Activated CD8-positive, alpha-beta memory T cell treated with anti-CD3 and anti-CD28 coated beads, Interleukin-2, amount 50 U/mL, for 1 hour (primary cell): Measurements from ENCODE around the gene HOMER1.

Experiments
- DNase-seq: peaks from one replicate; pipeline ENCODE4 v3.0.0-alpha.2; 2020; ENCODE audit errors: extremely low read depth

Gene HOMER1

DNA sequence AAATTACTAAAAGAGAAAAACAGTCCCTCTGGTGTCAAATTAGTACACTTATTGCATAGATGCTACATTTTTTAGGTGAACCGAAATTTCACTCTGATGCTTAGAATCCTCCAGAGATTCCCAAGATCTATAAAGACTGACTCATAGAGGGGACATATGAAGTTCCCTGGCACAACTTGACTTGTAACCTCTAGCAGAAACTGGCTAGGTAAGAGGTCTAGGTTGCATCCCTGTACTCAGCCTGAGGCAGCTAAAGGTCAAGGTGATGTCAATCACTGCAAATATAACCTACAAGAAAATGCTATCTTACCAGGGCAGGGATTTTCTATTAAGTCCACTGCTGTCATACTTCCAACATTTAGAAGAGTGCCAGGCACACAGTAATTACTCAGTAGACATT lies 24.2 kb downstream of the HOMER1 start:
- DNase-seq: no peak

DNA sequence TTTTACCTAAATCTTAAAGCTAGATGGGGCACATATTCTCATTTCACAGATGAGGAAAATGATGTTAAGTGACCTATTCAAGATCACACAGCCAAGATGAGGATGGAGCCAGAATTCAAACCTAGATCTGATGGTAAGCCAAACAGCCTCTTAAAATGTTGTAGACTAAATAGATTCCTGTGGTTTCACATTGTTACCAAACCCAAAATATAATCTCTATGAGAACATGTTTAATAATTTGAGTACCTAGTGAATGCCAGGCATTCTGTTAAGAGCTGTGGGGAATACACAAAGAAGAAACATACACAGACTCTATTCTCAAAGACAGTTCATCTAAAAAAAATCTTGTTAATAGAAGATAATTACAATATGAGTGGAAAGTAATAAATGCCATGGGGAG lies 25.2 kb downstream of the HOMER1 start:
- DNase-seq: no peak

- no peak for DNase-seq
Measured at GRCh38 chr5:79488058-79488457, 25.9 kb downstream of the HOMER1 start.

- no peak for DNase-seq
Measured at GRCh38 chr5:79487251-79487650, 26.7 kb downstream of the HOMER1 start.

- DNase-seq: no peak
Measured at GRCh38 chr5:79486116-79486515, 27.8 kb downstream of the HOMER1 start.

DNA sequence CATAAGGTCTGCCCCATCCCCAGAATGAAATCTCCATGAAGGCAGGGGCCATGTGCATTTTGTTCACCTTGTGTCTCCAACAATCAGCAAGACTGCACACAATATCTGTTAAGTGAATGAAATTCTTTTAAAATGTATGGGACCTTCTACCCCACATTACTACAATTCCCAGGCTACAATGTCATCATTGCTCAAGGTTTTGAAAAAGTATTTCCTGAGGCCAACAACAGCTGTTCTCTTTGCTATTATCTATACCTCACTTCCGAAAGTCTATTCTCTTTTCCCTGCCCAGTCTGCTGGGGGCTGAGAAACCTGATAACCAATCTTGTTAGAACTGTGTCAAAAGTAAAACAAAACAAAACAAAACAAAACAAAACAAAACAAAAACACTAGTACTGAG lies 29.2 kb downstream of the HOMER1 start:
- DNase-seq: no peak

DNA sequence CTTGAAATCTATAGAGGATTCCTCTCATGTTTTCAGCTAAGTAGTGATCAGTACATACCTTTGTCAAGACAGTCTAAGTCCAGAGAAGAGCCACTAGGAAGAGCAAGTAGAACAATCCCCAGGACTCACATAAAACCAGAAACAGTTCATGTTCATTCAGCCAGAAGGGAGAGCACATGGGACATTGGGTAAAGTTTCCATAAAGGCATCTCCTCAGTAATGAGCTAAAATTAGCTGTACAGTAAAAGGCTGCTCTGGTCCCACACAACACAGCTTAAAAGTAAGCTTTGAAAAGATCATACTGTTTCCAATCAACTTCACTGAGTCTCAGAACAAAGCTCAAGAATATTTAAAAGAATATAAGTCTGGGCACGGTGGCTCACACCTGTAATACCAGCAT lies 32.4 kb downstream of the HOMER1 start:
- no peak for DNase-seq

DNA sequence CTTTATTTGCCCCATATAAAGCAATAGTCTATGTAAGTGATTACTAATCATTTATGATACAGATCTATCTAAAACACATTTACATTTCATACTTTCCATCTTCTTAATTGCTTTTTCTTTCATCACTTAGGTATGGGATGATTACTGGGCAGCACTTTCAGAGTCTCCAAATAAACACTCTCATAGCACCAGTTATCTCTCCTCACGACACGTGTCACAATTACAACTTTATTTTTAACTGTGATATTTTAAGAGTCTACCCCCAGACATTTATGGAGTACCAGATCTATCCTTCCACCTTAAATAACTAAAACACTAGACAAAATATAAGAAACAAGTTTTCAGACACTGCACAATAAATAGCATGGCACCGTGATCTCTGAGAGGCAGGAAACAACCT lies 32.9 kb downstream of the HOMER1 start:
- no peak for DNase-seq

DNA sequence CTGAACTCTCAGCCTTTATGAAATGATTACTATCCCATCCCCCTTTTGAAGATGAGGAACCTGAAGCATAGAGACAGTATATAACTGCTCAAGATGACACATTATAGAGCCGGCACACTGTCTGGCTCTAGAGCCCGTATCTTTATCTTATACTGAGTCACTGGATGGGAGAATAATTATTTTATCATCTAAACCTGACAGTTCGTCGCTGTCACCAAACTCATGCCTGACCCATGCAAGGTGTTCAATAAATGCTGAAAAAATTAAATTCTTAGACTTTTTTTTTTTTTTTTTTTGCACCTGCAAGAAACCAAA lies 38.8 kb downstream of the HOMER1 start:
- no peak for DNase-seq

- no peak for DNase-seq
Measured at GRCh38 chr5:79474367-79475151, 39.4 kb downstream of the HOMER1 start.

DNA sequence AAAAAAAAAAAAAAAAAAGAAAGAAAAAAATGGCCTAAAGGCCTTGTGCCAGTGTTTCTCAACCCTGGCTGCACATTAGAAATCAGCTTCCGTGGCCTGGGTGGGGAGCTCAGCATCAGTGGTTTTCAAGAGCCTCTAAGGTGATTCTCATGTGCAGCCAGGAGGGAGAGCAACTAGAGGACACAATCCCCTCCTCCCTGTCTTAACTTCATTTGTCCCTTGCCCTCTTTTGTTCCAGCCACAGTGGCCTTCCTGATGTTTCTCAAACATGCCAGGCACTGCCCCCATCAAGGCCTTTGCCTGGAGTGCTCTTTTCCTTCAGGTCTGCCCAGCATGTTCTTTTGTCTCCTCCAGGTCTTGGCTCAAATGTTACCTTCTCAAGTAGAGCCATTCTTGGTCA lies 42.4 kb downstream of the HOMER1 start:
- no peak for DNase-seq

- no peak for DNase-seq
Measured at GRCh38 chr5:79464695-79465332, 49.1 kb downstream of the HOMER1 start.

GRCh38 chr5:79464278-79464677 lies 49.7 kb downstream of the HOMER1 start:
- DNase-seq: no peak

DNA sequence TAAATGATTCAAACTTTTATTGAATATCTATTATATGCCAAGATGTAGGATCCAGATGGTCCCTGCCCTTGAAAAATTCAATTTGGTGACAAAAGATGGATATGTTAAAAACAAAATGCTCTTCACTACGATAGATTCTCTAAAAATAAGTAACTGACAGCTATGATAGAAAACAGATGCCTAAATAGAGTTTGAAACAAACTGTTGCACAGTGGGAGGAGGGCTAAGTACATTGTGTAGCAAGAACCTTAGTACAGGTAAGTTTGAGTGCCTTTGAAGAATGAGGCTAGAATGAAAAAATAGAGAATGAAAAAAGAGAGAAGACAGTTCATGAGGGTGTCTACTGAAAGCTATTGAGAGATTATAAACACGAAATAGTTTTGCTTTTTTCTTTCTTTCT lies 54.3 kb downstream of the HOMER1 start:
- no peak for DNase-seq

GRCh38 chr5:79456890-79457583 lies 56.9 kb downstream of the HOMER1 start:
- DNase-seq: no peak

- no peak for DNase-seq
Measured at GRCh38 chr5:79456400-79456799, 57.5 kb downstream of the HOMER1 start.

DNA sequence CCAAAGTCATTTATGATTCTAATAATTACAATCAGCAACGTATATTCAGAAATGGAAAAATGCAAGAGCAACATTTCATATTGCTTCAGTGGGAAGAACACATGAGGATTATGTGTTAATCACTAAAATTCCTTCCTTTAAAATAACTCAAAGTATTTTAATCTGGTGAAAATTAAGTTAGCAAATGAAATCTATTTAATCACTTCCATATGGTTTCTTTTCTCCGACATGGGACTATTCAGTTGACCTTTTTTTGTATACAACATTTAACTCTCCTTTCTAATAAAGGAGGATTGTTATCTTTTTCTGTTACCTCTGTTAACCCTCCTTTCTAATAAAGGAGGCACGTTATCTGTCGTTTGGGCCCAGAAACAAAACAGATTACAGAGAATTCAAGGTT lies 59.9 kb downstream of the HOMER1 start:
- no peak for DNase-seq

DNA sequence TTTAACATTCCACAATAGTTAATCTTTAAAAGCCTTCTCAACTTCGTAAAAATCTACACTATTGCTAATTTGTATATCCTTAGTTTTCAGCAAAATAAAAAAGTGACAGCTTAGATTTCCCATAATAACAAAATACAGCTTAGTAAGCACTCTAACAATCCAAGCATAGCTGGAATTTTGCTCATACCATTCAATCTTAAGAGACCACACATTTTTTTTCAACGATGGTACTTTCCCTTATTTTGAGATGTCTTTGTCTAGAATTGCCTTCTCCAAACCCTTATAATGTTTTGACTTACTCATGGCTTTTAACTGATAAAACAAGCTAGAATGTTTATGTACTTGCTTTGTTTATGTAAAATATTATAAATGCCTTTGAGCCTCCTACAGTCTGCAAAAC lies 65.6 kb downstream of the HOMER1 start:
- no peak for DNase-seq

DNA sequence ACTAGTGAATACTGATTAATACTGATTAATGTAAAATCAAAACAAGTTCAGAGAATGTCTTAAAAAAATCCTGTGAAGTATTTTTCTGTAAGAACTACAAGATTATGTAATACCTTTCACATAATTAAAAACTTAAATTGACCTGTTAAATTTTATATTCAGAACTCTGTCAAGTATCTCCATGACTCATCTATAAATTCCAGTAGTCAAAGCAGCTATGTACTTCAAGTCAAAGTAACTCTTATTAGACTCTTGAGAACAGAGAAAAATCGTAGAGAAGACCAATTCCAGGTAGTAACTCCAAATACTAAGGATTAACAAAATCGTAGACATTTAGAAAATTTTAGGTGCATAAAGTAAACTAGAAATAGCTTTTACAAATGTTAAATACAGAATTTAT lies 77.1 kb downstream of the HOMER1 start:
- DNase-seq: no peak

DNA sequence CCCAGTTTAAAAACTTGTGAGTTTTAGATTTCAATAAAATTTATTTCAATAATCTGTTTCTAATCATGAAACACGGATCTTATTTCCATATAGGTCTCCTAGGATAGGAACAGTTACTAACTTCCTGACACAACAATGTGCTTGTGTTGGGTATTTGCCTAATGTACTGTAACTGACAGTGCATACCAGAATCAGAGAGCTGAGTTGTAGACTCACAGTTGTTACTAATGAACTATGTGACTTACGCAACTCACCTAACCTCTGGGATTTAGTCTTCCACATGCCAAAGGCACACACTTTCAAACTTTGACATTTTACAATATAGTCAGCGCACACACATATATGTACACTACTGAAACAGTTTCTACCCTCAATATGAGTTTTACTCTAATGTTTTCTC lies 77.7 kb downstream of the HOMER1 start:
- DNase-seq: no peak

DNA sequence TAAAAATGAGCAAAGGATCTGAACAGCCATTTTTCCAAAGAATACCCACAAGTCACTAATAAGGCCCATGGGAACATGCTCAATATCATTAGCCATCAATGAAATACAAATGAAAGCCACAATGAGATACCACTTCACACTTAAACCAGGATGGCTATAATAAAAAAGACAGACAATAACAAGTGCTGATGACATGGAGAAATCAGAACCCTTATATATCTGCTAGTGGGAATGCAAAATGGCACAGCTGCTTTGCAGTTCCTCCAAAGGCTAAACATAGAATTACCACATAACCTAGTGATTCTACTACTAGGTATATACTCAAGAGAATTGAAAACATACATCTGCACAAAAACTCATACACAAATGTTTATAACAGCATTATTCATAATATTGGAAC lies 83.7 kb downstream of the HOMER1 start:
- DNase-seq: no peak

GRCh38 chr5:79423296-79423695 lies 90.6 kb downstream of the HOMER1 start:
- DNase-seq: no peak

DNA sequence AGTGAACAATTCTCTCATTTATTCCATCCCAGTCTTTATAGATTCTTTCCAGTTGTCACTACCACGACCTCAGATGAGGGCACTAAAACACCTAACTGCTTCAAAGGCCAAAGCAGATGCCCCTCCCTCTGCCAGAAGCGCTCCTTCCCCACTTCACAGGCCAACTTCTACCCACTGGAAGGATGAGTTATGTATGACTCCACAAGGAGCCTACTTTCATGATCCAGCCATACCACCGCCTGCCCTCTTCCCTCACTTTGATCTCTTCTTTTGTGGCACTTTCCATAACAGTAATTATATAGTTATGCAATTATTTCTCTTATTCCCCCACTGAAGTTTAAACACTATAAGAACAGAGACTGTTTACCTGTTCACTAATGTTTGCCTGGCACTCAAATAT lies 93.7 kb downstream of the HOMER1 start:
- no peak for DNase-seq
